GM12874 (cell line): Measurements from ENCODE around the gene RIMS3.

Source experiments
- TF ChIP-seq, protein P1 (sequence below): IDR thresholded peaks from 2 replicates; pipeline ENCODE4 v1.5.1; 2011; ENCODE audit warnings: low read depth, mild to moderate bottlenecking, control low read depth, low read length, moderate library complexity; ENCODE audit not compliant: insufficient read depth

Gene RIMS3

GRCh38 chr1:40633931-40634376 lies 31.5 kb downstream of the RIMS3 start:
- TF ChIP-seq, protein P1, sequence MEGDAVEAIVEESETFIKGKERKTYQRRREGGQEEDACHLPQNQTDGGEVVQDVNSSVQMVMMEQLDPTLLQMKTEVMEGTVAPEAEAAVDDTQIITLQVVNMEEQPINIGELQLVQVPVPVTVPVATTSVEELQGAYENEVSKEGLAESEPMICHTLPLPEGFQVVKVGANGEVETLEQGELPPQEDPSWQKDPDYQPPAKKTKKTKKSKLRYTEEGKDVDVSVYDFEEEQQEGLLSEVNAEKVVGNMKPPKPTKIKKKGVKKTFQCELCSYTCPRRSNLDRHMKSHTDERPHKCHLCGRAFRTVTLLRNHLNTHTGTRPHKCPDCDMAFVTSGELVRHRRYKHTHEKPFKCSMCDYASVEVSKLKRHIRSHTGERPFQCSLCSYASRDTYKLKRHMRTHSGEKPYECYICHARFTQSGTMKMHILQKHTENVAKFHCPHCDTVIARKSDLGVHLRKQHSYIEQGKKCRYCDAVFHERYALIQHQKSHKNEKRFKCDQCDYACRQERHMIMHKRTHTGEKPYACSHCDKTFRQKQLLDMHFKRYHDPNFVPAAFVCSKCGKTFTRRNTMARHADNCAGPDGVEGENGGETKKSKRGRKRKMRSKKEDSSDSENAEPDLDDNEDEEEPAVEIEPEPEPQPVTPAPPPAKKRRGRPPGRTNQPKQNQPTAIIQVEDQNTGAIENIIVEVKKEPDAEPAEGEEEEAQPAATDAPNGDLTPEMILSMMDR, result no peak

- TF ChIP-seq, protein P1, result no peak
These were observed 32.0 kb downstream of the RIMS3 start for GRCh38 chr1:40633523-40633922.

DNA sequence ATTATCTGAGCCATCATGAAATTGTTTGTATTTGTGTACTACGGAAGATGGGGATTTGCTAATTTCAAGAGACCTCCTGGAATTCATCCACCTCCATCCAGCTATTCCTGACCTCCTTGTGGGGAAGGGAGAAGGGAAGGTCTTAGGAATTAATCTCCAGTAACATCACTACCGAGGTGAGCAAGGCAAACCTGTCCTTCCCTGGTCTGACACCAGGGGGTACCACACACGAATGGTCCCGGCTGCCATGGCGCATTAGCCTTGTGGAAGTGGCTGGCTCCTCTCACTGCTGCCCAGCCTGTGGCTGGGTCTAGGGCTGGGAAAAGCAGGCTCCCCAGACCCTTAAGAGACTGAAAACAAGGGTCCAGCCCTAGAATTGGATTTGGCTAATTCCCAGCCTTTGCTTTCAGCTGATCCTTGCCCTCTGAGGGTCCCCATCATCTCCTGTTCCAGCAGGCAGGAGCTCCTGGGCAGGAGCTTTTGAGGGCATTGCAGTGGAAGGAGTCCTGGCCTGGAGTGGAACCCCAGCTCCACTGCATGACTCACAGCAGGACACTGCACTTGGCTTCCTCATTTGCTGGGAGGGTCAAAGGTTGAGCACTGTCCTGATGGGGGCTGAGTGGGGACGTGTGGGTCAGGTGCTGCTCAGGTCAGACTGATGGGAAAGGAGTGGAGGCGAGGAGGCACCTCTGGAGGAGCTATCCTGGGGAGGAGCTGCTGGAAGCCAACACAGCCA lies 34.8 kb downstream of the RIMS3 start:
- TF ChIP-seq, protein P1, result peak; percentile 55; the same call in 1 of the 2 replicates

DNA sequence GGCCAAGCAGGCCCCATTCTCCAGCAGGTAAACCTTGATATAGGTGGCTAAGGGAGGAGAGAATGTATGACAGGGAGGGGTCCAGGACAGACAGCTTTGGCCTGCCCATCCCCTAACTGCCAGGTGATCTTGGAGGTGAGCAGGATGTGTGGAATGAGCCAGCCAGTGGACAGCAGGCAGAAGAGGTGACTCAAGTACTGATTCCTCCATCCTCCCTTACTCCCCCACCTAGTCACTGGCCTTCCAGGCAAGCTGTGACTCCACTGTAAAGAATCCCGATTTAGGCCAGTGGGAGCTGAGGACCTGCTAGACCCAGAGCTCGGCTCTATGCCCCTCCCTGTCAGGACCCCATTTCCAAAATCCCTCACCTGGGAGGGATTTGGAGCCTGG lies 36.6 kb downstream of the RIMS3 start:
- TF ChIP-seq, protein P1, result no peak

GRCh38 chr1:40627987-40628902 lies 37.2 kb downstream of the RIMS3 start:
- TF ChIP-seq, protein P1, result no peak

DNA sequence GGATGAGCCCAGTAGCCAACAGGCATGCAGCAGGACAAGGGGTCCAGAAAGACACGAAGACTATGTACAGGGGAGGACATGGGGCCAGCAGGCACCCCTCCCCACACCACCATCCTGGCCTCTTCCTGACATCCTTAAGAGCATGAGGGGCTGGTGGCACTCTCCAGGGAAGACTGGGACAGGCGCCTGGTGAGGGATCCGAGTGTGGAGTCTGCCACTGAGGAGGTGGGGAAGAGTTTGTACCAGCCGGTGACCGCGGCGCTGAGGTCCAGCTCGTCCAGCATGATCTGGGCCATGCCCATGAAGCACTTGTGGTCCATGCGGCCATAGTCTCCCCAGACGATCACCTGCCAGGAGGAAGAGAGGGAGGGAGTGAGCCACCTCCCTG lies 39.1 kb downstream of the RIMS3 start:
- TF ChIP-seq, protein P1, result no peak
